AG08396 (cell line): ENCODE measurements around the gene RHBDF2.
A peak's percentile ranks its signal among the peaks of the same experiment; 100 is the strongest.

Experiments
- DNase-seq: peaks from one replicate; pipeline ENCODE4 v3.0.0; 2012; ENCODE audit warnings: low spot score, mixed read lengths

Gene RHBDF2

GRCh38 chr17:76461765-76462555, 39.3 kb downstream of the RHBDF2 start:
- DNase-seq: no peak

- DNase-seq: no peak
These were observed 41.5 kb downstream of the RHBDF2 start for GRCh38 chr17:76459674-76460073.

- DNase-seq: peak; percentile 81
These were observed 42.4 kb downstream of the RHBDF2 start for GRCh38 chr17:76458580-76459490.

- DNase-seq: no peak
These were observed 47.8 kb downstream of the RHBDF2 start for GRCh38 chr17:76453431-76453743.

GRCh38 chr17:76452660-76453430, 48.4 kb downstream of the RHBDF2 start, which contains the start of gene UBE2O:
Gene UBE2O, minus strand, starts transcription at chr17:76453152. Its CDS starts 11 bp downstream, at chr17:76453141.
- peak; percentile 98 for DNase-seq

- DNase-seq: no peak
These were observed 49.0 kb downstream of the RHBDF2 start for GRCh38 chr17:76452127-76452659.

GRCh38 chr17:76451506-76451905, 49.7 kb downstream of the RHBDF2 start:
- DNase-seq: no peak

GRCh38 chr17:76449126-76449525, 52.1 kb downstream of the RHBDF2 start:
- no peak for DNase-seq

GRCh38 chr17:76447931-76448652, 53.1 kb downstream of the RHBDF2 start:
- no peak for DNase-seq

- peak; percentile 67 for DNase-seq
These were observed 54.6 kb downstream of the RHBDF2 start for GRCh38 chr17:76446449-76447231.

- no peak for DNase-seq
These were observed 55.4 kb downstream of the RHBDF2 start for GRCh38 chr17:76445697-76446448.

GRCh38 chr17:76444518-76445311, 56.5 kb downstream of the RHBDF2 start:
- no peak for DNase-seq

- no peak for DNase-seq
These were observed 58.6 kb downstream of the RHBDF2 start for GRCh38 chr17:76442341-76443338.

- no peak for DNase-seq
These were observed 59.4 kb downstream of the RHBDF2 start for GRCh38 chr17:76441686-76442340.

- DNase-seq: no peak
These were observed 60.4 kb downstream of the RHBDF2 start for GRCh38 chr17:76440751-76441362.

GRCh38 chr17:76439314-76439928, 61.8 kb downstream of the RHBDF2 start:
- no peak for DNase-seq
